ENCODE results near the gene FGGY. TPM values are rescaled to one million over a fixed set of nuclear protein-coding genes. Genes with fewer than 3 reads are reported as not detected.

FGGY gene
- total and polyA plus RNA-seq, 2 donors = 15.6 to 25.3 TPM

DNA sequence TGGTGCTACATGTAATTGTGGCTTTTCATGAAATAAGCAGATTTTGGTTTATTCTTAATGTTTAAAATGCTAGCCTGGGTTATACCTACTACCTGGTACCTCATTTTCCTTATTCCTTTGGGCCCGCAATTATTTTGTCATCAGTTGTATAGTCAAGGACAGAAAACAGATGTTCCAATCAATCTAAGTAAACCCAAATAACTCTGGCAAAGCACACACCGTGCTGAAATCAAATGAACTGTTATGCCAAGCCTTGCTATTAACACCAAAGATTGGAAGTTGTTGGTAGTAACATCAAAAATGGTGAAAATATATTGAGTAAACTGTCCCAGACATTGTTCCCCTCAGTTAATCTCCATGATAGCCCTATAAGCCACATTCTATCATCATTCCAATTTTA is 248.9 kb downstream of the FGGY start:
- Histone ChIP-seq H3K4me1 (ENCODE audit: control insufficient read depth in 2 of 2, insufficient read depth in 2 of 2, low read length in 2 of 2) (peaks cover 3 to 28% of the 10 kb centered on the region in 2 donors), H3K4me3 (ENCODE audit: low read length in 2 of 2) (no peak overlapping the region), H3K36me3 (ENCODE audit: control insufficient read depth in 2 of 2, insufficient read depth in 2 of 2, low read length in 1 of 2) (no peaks in the 10 kb centered on the region), H3K9me3 (ENCODE audit: control insufficient read depth in 2 of 2, insufficient read depth in 1 of 2, low read length in 1 of 2) (no peaks in the 10 kb centered on the region), H3K27ac (ENCODE audit: low read depth in 1 of 2, low read length in 1 of 2) (no peak overlapping the region), H3K27me3 (ENCODE audit: control insufficient read depth in 2 of 2, insufficient read depth in 1 of 2, low read length in 1 of 2) (no peaks in the 10 kb centered on the region)
- no peak for DNase-seq (ENCODE audit: low read depth in 6 of 9, low spot score in 9 of 9)
- 97% methylated on average over 2 of the region's 2 CpGs for WGBS

- Histone ChIP-seq H3K4me3 (ENCODE audit: low read length in 2 of 2) (no peak overlapping the region), H3K27me3 (ENCODE audit: control insufficient read depth in 2 of 2, insufficient read depth in 1 of 2, low read length in 1 of 2) (no peaks in the 10 kb centered on the region), H3K36me3 (ENCODE audit: control insufficient read depth in 2 of 2, insufficient read depth in 2 of 2, low read length in 1 of 2) (no peaks in the 10 kb centered on the region), H3K9me3 (ENCODE audit: control insufficient read depth in 2 of 2, insufficient read depth in 1 of 2, low read length in 1 of 2) (no peaks in the 10 kb centered on the region), H3K4me1 (ENCODE audit: control insufficient read depth in 2 of 2, insufficient read depth in 2 of 2, low read length in 2 of 2) (peaks cover 3 to 7% of the 10 kb centered on the region in 2 donors), H3K27ac (ENCODE audit: low read depth in 1 of 2, low read length in 1 of 2) (no peak overlapping the region)
- DNase-seq (ENCODE audit: low read depth in 6 of 9, low spot score in 9 of 9) = no peak
- 96% methylated on average over 5 of the region's 5 CpGs for WGBS
Measured at GRCh38 chr1:59549066-59549837, 252.4 kb downstream of the FGGY start.

DNA sequence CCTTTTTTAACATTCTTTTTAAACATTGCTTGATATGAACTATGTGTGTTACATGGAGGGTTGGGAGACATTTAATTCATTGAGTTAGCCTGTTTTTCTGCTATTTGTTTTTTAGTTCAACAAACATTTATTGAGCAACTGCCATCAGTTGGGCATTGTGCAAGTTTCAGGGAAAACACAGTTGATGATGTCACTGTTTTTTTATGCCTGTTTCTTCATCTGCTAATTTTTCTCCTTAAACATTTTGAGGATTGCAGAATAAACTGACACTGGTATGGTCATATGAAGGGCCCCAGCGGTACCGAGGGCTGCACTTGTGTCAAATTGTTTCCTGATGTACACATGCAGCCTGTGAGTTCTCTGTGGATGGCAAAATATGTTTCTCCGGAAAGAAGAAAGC is 253.0 kb downstream of the FGGY start:
- H3K4me1 ChIP-seq (ENCODE audit: control insufficient read depth in 2 of 2, insufficient read depth in 2 of 2, low read length in 2 of 2) = peaks cover under 1 to 1% of the 10 kb centered on the region in 2 donors
- 94% methylated on average over 3 of the region's 3 CpGs for WGBS
- no peaks in the 10 kb centered on the region for H3K9me3 ChIP-seq (ENCODE audit: control insufficient read depth in 2 of 2, insufficient read depth in 1 of 2, low read length in 1 of 2)
- H3K36me3 ChIP-seq (ENCODE audit: control insufficient read depth in 2 of 2, insufficient read depth in 2 of 2, low read length in 1 of 2) = no peaks in the 10 kb centered on the region
- H3K27me3 ChIP-seq (ENCODE audit: control insufficient read depth in 2 of 2, insufficient read depth in 1 of 2, low read length in 1 of 2) = no peaks in the 10 kb centered on the region
- H3K4me3 ChIP-seq (ENCODE audit: low read length in 2 of 2) = no peak overlapping the region
- H3K27ac ChIP-seq (ENCODE audit: low read depth in 1 of 2, low read length in 1 of 2) = no peak overlapping the region
- DNase-seq (ENCODE audit: low read depth in 6 of 9, low spot score in 9 of 9) = no peak

- WGBS = 71% methylated on average over 3 of the region's 3 CpGs
- H3K9me3 ChIP-seq (ENCODE audit: control insufficient read depth in 2 of 2, insufficient read depth in 1 of 2, low read length in 1 of 2) = no peaks in the 10 kb centered on the region
- no peaks in the 10 kb centered on the region for H3K4me1 ChIP-seq (ENCODE audit: control insufficient read depth in 2 of 2, insufficient read depth in 2 of 2, low read length in 2 of 2)
- no peaks in the 10 kb centered on the region for H3K36me3 ChIP-seq (ENCODE audit: control insufficient read depth in 2 of 2, insufficient read depth in 2 of 2, low read length in 1 of 2)
- no peaks in the 10 kb centered on the region for H3K27me3 ChIP-seq (ENCODE audit: control insufficient read depth in 2 of 2, insufficient read depth in 1 of 2, low read length in 1 of 2)
- no peak overlapping the region for H3K27ac ChIP-seq (ENCODE audit: low read depth in 1 of 2, low read length in 1 of 2)
- H3K4me3 ChIP-seq (ENCODE audit: low read length in 2 of 2) = no peak overlapping the region
- DNase-seq (ENCODE audit: low read depth in 6 of 9, low spot score in 9 of 9) = no peak
Measured at GRCh38 chr1:59552007-59552406, 255.1 kb downstream of the FGGY start.

- Histone ChIP-seq H3K27me3 (ENCODE audit: control insufficient read depth in 2 of 2, insufficient read depth in 1 of 2, low read length in 1 of 2) (no peaks in the 10 kb centered on the region), H3K9me3 (ENCODE audit: control insufficient read depth in 2 of 2, insufficient read depth in 1 of 2, low read length in 1 of 2) (no peaks in the 10 kb centered on the region), H3K27ac (ENCODE audit: low read depth in 1 of 2, low read length in 1 of 2) (no peak overlapping the region), H3K36me3 (ENCODE audit: control insufficient read depth in 2 of 2, insufficient read depth in 2 of 2, low read length in 1 of 2) (no peaks in the 10 kb centered on the region), H3K4me1 (ENCODE audit: control insufficient read depth in 2 of 2, insufficient read depth in 2 of 2, low read length in 2 of 2) (no peaks in the 10 kb centered on the region), H3K4me3 (ENCODE audit: low read length in 2 of 2) (no peak overlapping the region)
- no peak for DNase-seq (ENCODE audit: low read depth in 6 of 9, low spot score in 9 of 9)
- WGBS = 96% methylated on average over 4 of the region's 4 CpGs
Measured at GRCh38 chr1:59553371-59553770, 256.5 kb downstream of the FGGY start.

GRCh38 chr1:59554011-59554663 is 257.2 kb downstream of the FGGY start:
- H3K4me3 ChIP-seq (ENCODE audit: low read length in 2 of 2) = no peak overlapping the region
- WGBS = 88% methylated on average over 8 of the region's 8 CpGs
- no peaks in the 10 kb centered on the region for H3K36me3 ChIP-seq (ENCODE audit: control insufficient read depth in 2 of 2, insufficient read depth in 2 of 2, low read length in 1 of 2)
- no peaks in the 10 kb centered on the region for H3K9me3 ChIP-seq (ENCODE audit: control insufficient read depth in 2 of 2, insufficient read depth in 1 of 2, low read length in 1 of 2)
- no peaks in the 10 kb centered on the region for H3K4me1 ChIP-seq (ENCODE audit: control insufficient read depth in 2 of 2, insufficient read depth in 2 of 2, low read length in 2 of 2)
- no peak for DNase-seq (ENCODE audit: low read depth in 6 of 9, low spot score in 9 of 9)
- H3K27ac ChIP-seq (ENCODE audit: low read depth in 1 of 2, low read length in 1 of 2) = no peak overlapping the region
- no peaks in the 10 kb centered on the region for H3K27me3 ChIP-seq (ENCODE audit: control insufficient read depth in 2 of 2, insufficient read depth in 1 of 2, low read length in 1 of 2)

GRCh38 chr1:59554752-59555151 is 257.9 kb downstream of the FGGY start:
- Histone ChIP-seq H3K36me3 (ENCODE audit: control insufficient read depth in 2 of 2, insufficient read depth in 2 of 2, low read length in 1 of 2) (no peaks in the 10 kb centered on the region), H3K9me3 (ENCODE audit: control insufficient read depth in 2 of 2, insufficient read depth in 1 of 2, low read length in 1 of 2) (no peaks in the 10 kb centered on the region), H3K4me3 (ENCODE audit: low read length in 2 of 2) (no peak overlapping the region), H3K27me3 (ENCODE audit: control insufficient read depth in 2 of 2, insufficient read depth in 1 of 2, low read length in 1 of 2) (no peaks in the 10 kb centered on the region), H3K4me1 (ENCODE audit: control insufficient read depth in 2 of 2, insufficient read depth in 2 of 2, low read length in 2 of 2) (no peaks in the 10 kb centered on the region), H3K27ac (ENCODE audit: low read depth in 1 of 2, low read length in 1 of 2) (no peak overlapping the region)
- no peak for DNase-seq (ENCODE audit: low read depth in 6 of 9, low spot score in 9 of 9)
- WGBS = 96% methylated on average over 4 of the region's 4 CpGs

- H3K9me3 ChIP-seq (ENCODE audit: control insufficient read depth in 2 of 2, insufficient read depth in 1 of 2, low read length in 1 of 2) = no peaks in the 10 kb centered on the region
- H3K27ac ChIP-seq (ENCODE audit: low read depth in 1 of 2, low read length in 1 of 2) = no peak overlapping the region
- WGBS = 95% methylated on average over 1 of the region's 1 CpG
- H3K4me1 ChIP-seq (ENCODE audit: control insufficient read depth in 2 of 2, insufficient read depth in 2 of 2, low read length in 2 of 2) = no peaks in the 10 kb centered on the region
- no peaks in the 10 kb centered on the region for H3K36me3 ChIP-seq (ENCODE audit: control insufficient read depth in 2 of 2, insufficient read depth in 2 of 2, low read length in 1 of 2)
- no peak overlapping the region for H3K4me3 ChIP-seq (ENCODE audit: low read length in 2 of 2)
- no peak for DNase-seq (ENCODE audit: low read depth in 6 of 9, low spot score in 9 of 9)
- no peaks in the 10 kb centered on the region for H3K27me3 ChIP-seq (ENCODE audit: control insufficient read depth in 2 of 2, insufficient read depth in 1 of 2, low read length in 1 of 2)
Measured at GRCh38 chr1:59556398-59556797, 259.5 kb downstream of the FGGY start.

GRCh38 chr1:59556802-59557548 is 260.1 kb downstream of the FGGY start:
- Histone ChIP-seq H3K4me3 (ENCODE audit: low read length in 2 of 2) (no peak overlapping the region), H3K36me3 (ENCODE audit: control insufficient read depth in 2 of 2, insufficient read depth in 2 of 2, low read length in 1 of 2) (no peaks in the 10 kb centered on the region), H3K27me3 (ENCODE audit: control insufficient read depth in 2 of 2, insufficient read depth in 1 of 2, low read length in 1 of 2) (no peaks in the 10 kb centered on the region), H3K9me3 (ENCODE audit: control insufficient read depth in 2 of 2, insufficient read depth in 1 of 2, low read length in 1 of 2) (no peaks in the 10 kb centered on the region), H3K27ac (ENCODE audit: low read depth in 1 of 2, low read length in 1 of 2) (no peak overlapping the region), H3K4me1 (ENCODE audit: control insufficient read depth in 2 of 2, insufficient read depth in 2 of 2, low read length in 2 of 2) (no peaks in the 10 kb centered on the region)
- no peak for DNase-seq (ENCODE audit: low read depth in 6 of 9, low spot score in 9 of 9)
- WGBS = 94% methylated on average over 8 of the region's 8 CpGs
